ENCODE data around the gene SORCS2. TPM values are rescaled to one million over a fixed set of nuclear protein-coding genes. Genes with fewer than 3 reads are reported as not detected.

SORCS2 gene
- total and polyA plus RNA-seq, 4 donors: 2.2 to 7.7 (median 2.5) TPM

- WGBS, 2 donors: 75 to 90% methylated on average over 10 of the region's 10 CpGs
- DNase-seq: no peak
- no peaks in the 10 kb centered on the region for H3K36me3 ChIP-seq (ENCODE audit: control insufficient read depth in 4 of 4, insufficient read depth in 4 of 4, low read length in 4 of 4)
- TF ChIP-seq CTCF (IDR thresholded peaks at IDR 0.05; ENCODE audit: control extremely low read depth, extremely low read depth): no peak
- no peak for ATAC-seq (ENCODE audit: insufficient read depth, low FRiP score)
- peaks cover 0 to 25% (median 1%) of the 10 kb centered on the region in 4 donors for H3K9me3 ChIP-seq (ENCODE audit: control insufficient read depth in 4 of 4, insufficient read depth in 3 of 4, low read length in 3 of 4)
- H3K4me3 ChIP-seq: no peak overlapping the region
- no peak overlapping the region for H3K9ac ChIP-seq (ENCODE audit: insufficient read depth in 1 of 2, low read length in 2 of 2)
- no peaks in the 10 kb centered on the region for H3K27me3 ChIP-seq (ENCODE audit: control insufficient read depth in 3 of 3, insufficient read depth in 3 of 3, low read length in 2 of 3)
- H3K4me1 ChIP-seq (ENCODE audit: control insufficient read depth in 5 of 5, insufficient read depth in 5 of 5, low read length in 5 of 5): no peaks in the 10 kb centered on the region
- no peak overlapping the region for H3K27ac ChIP-seq (ENCODE audit: low read depth in 1 of 2, low read length in 1 of 2)
Measured at GRCh38 chr4:7680106-7680505, 487.8 kb downstream of the SORCS2 start.

GRCh38 chr4:7680731-7681130, 488.4 kb downstream of the SORCS2 start:
- H3K27ac ChIP-seq (ENCODE audit: low read depth in 1 of 2, low read length in 1 of 2): no peak overlapping the region
- H3K9ac ChIP-seq (ENCODE audit: insufficient read depth in 1 of 2, low read length in 2 of 2): no peak overlapping the region
- peaks cover 0 to 25% (median 1%) of the 10 kb centered on the region in 4 donors for H3K9me3 ChIP-seq (ENCODE audit: control insufficient read depth in 4 of 4, insufficient read depth in 3 of 4, low read length in 3 of 4)
- DNase-seq (no peak), ATAC-seq (ENCODE audit: insufficient read depth, low FRiP score) (no peak)
- H3K36me3 ChIP-seq (ENCODE audit: control insufficient read depth in 4 of 4, insufficient read depth in 4 of 4, low read length in 4 of 4): no peaks in the 10 kb centered on the region
- no peaks in the 10 kb centered on the region for H3K27me3 ChIP-seq (ENCODE audit: control insufficient read depth in 3 of 3, insufficient read depth in 3 of 3, low read length in 2 of 3)
- no peak for TF ChIP-seq CTCF (IDR thresholded peaks at IDR 0.05; ENCODE audit: control extremely low read depth, extremely low read depth)
- 78 to 79% methylated on average over 1 of the region's 1 CpG for WGBS, 2 donors
- no peaks in the 10 kb centered on the region for H3K4me1 ChIP-seq (ENCODE audit: control insufficient read depth in 5 of 5, insufficient read depth in 5 of 5, low read length in 5 of 5)
- no peak overlapping the region for H3K4me3 ChIP-seq

GRCh38 chr4:7683126-7683703, 490.9 kb downstream of the SORCS2 start:
- no peak for DNase-seq
- peaks cover 0 to 24% (median 1%) of the 10 kb centered on the region in 4 donors for H3K9me3 ChIP-seq (ENCODE audit: control insufficient read depth in 4 of 4, insufficient read depth in 3 of 4, low read length in 3 of 4)
- ATAC-seq (ENCODE audit: insufficient read depth, low FRiP score): no peak
- H3K4me1 ChIP-seq (ENCODE audit: control insufficient read depth in 5 of 5, insufficient read depth in 5 of 5, low read length in 5 of 5): no peaks in the 10 kb centered on the region
- no peaks in the 10 kb centered on the region for H3K36me3 ChIP-seq (ENCODE audit: control insufficient read depth in 4 of 4, insufficient read depth in 4 of 4, low read length in 4 of 4)
- no peak overlapping the region for H3K27ac ChIP-seq (ENCODE audit: low read depth in 1 of 2, low read length in 1 of 2)
- H3K27me3 ChIP-seq (ENCODE audit: control insufficient read depth in 3 of 3, insufficient read depth in 3 of 3, low read length in 2 of 3): no peaks in the 10 kb centered on the region
- H3K4me3 ChIP-seq: no peak overlapping the region
- WGBS, 2 donors: 69 to 94% methylated on average over 5 of the region's 5 CpGs
- no peak for TF ChIP-seq CTCF (IDR thresholded peaks at IDR 0.05; ENCODE audit: control extremely low read depth, extremely low read depth)
- no peak overlapping the region for H3K9ac ChIP-seq (ENCODE audit: insufficient read depth in 1 of 2, low read length in 2 of 2)

GRCh38 chr4:7684294-7684693, 492.0 kb downstream of the SORCS2 start:
- no peak overlapping the region for H3K4me3 ChIP-seq
- no peak for DNase-seq
- H3K36me3 ChIP-seq (ENCODE audit: control insufficient read depth in 4 of 4, insufficient read depth in 4 of 4, low read length in 4 of 4): no peaks in the 10 kb centered on the region
- ATAC-seq (ENCODE audit: insufficient read depth, low FRiP score): no peak
- H3K4me1 ChIP-seq (ENCODE audit: control insufficient read depth in 5 of 5, insufficient read depth in 5 of 5, low read length in 5 of 5): no peaks in the 10 kb centered on the region
- WGBS, 2 donors: 84 to 91% methylated on average over 3 of the region's 3 CpGs
- H3K9ac ChIP-seq (ENCODE audit: insufficient read depth in 1 of 2, low read length in 2 of 2): no peak overlapping the region
- no peaks in the 10 kb centered on the region for H3K27me3 ChIP-seq (ENCODE audit: control insufficient read depth in 3 of 3, insufficient read depth in 3 of 3, low read length in 2 of 3)
- H3K9me3 ChIP-seq (ENCODE audit: control insufficient read depth in 4 of 4, insufficient read depth in 3 of 4, low read length in 3 of 4): peaks cover 0 to 24% (median 1%) of the 10 kb centered on the region in 4 donors
- no peak overlapping the region for H3K27ac ChIP-seq (ENCODE audit: low read depth in 1 of 2, low read length in 1 of 2)
- no peak for TF ChIP-seq CTCF (IDR thresholded peaks at IDR 0.05; ENCODE audit: control extremely low read depth, extremely low read depth)
